ENCODE results near the gene DISC1.

The DISC1 gene

DNA sequence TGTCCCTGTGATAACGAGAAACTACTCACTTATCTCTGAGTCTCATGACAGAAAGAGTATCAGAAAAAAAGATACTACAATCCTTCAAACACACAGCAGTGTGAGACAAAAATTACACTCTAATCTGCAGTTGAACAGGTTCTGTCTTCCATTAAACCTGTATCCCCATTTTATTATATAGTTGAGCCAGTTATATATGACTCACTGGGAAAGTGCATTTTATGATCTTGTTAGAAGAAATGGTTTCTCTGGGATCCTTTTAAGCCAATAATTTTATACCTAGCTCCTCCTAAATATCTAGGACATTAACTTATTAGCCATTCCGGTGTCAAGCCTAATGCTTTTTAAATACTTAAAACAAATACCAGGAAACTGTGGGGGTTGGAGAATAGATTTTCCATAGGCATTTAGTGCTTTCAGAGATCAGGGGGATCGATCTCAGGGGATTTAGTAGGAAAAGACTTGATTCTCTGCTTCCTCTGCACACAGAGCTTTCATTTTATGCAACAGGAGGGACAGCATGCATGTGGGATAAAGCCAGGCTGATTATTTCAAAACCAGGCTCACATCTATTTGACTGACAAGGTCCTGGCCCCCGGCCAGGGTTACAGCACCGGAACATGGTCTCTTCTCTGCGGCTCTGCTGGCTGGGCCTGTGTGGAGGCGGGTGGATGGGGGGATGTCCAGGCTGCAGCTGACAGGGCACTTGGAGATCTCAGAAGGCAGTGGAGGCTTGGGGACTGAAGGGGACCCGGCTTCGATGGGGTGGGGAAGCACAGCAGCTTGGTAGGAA lies 310.6 kb downstream of the DISC1 start:
- Histone ChIP-seq H3K4me3 (ENCODE audit: low read depth, low read length, poor library complexity, severe bottlenecking) (no peak overlapping the region), H3K9me3 (ENCODE audit: low read length) (0 out of 2 replicates have a peak, but pooled peaks cover 1% of the 10 kb centered on the region), H3K27ac (ENCODE audit: low read depth, low read length, poor library complexity, severe bottlenecking) (no peak overlapping the region), H4K20me1 (ENCODE audit: insufficient read depth, low read length) (no peaks in the 10 kb centered on the region), H3F3A (ENCODE audit: insufficient read depth, low read length) (no peaks in the 10 kb centered on the region), H3K79me2 (ENCODE audit: insufficient read depth, low read length) (no peaks in the 10 kb centered on the region), H3K4me1 (ENCODE audit: insufficient read depth, low read length, severe bottlenecking) (no peaks in the 10 kb centered on the region), H3K9ac (ENCODE audit: low read length) (no peak overlapping the region), H2AFZ (ENCODE audit: low read length) (no peak overlapping the region), H3K36me3 (ENCODE audit: insufficient read depth, low read length) (no peaks in the 10 kb centered on the region), H3K27me3 (ENCODE audit: insufficient read depth, low read length) (no peaks in the 10 kb centered on the region; the same call in 1 of the 2 replicates), H3K4me2 (ENCODE audit: low read length) (no peak overlapping the region), H3K9me2 (ENCODE audit: low read depth, low read length) (no peaks in the 10 kb centered on the region)
- TF ChIP-seq, protein P1, sequence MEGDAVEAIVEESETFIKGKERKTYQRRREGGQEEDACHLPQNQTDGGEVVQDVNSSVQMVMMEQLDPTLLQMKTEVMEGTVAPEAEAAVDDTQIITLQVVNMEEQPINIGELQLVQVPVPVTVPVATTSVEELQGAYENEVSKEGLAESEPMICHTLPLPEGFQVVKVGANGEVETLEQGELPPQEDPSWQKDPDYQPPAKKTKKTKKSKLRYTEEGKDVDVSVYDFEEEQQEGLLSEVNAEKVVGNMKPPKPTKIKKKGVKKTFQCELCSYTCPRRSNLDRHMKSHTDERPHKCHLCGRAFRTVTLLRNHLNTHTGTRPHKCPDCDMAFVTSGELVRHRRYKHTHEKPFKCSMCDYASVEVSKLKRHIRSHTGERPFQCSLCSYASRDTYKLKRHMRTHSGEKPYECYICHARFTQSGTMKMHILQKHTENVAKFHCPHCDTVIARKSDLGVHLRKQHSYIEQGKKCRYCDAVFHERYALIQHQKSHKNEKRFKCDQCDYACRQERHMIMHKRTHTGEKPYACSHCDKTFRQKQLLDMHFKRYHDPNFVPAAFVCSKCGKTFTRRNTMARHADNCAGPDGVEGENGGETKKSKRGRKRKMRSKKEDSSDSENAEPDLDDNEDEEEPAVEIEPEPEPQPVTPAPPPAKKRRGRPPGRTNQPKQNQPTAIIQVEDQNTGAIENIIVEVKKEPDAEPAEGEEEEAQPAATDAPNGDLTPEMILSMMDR (IDR thresholded peaks at IDR 0.05; ENCODE audit: low read length): no peak
- TF ChIP-seq EZH2 (IDR thresholded peaks at IDR 0.05; ENCODE audit: borderline replicate concordance, low read length): no peak

DNA sequence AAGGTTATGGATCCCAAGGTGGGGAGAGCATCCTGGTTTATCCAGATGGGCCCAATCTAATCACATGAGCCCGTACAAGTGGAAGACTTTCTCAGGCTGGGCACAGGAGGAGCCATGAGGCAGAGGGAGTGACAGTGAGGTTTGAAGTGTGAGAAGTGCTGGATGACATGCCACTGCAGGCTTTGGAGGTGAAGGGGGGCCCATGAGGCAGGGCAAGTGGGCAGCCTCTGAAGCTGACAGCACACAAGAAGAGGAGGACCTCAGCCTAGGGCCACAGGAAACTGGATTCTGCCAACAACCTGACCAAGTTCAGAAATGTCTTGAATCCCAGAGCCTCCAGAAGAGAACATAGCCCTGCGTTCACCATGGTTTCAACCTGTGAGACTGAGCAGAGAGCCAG lies 311.6 kb downstream of the DISC1 start:
- no peaks in the 10 kb centered on the region for H4K20me1 ChIP-seq (ENCODE audit: insufficient read depth, low read length)
- H3K9ac ChIP-seq (ENCODE audit: low read length): no peak overlapping the region
- no peak overlapping the region for H3K4me2 ChIP-seq (ENCODE audit: low read length)
- H3K4me3 ChIP-seq (ENCODE audit: low read depth, low read length, poor library complexity, severe bottlenecking): no peak overlapping the region
- H3K9me2 ChIP-seq (ENCODE audit: low read depth, low read length): no peaks in the 10 kb centered on the region
- H2AFZ ChIP-seq (ENCODE audit: low read length): no peak overlapping the region
- TF ChIP-seq, protein P1 (IDR thresholded peaks at IDR 0.05; ENCODE audit: low read length): no peak
- no peak for TF ChIP-seq EZH2 (IDR thresholded peaks at IDR 0.05; ENCODE audit: borderline replicate concordance, low read length)
- no peaks in the 10 kb centered on the region for H3K9me3 ChIP-seq (ENCODE audit: low read length)
- H3K27ac ChIP-seq (ENCODE audit: low read depth, low read length, poor library complexity, severe bottlenecking): no peak overlapping the region
- H3K79me2 ChIP-seq (ENCODE audit: insufficient read depth, low read length): no peaks in the 10 kb centered on the region
- H3K4me1 ChIP-seq (ENCODE audit: insufficient read depth, low read length, severe bottlenecking): no peaks in the 10 kb centered on the region
- H3K27me3 ChIP-seq (ENCODE audit: insufficient read depth, low read length): no peaks in the 10 kb centered on the region; the same call in 1 of the 2 replicates
- no peaks in the 10 kb centered on the region for H3F3A ChIP-seq (ENCODE audit: insufficient read depth, low read length)
- no peaks in the 10 kb centered on the region for H3K36me3 ChIP-seq (ENCODE audit: insufficient read depth, low read length)

DNA sequence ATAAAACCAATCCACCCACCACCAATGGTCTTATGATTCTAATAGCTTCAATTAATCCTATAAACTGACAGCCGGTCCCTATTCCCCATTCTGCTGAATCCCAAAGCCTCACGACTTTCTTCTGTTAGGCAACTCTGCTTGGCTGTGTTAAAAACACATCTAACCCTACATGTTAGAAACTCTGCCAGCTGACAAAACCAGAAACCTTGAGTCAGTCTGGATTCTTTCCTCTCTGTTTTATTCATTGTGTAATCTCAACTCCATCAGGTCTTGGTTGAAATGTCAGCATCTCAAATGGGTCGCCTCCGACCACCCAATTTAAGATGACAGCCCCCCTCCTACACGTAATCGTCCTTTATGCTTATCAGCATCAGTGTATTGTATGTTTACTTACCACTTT lies 312.1 kb downstream of the DISC1 start:
- H3K36me3 ChIP-seq (ENCODE audit: insufficient read depth, low read length): no peaks in the 10 kb centered on the region
- H3K9ac ChIP-seq (ENCODE audit: low read length): no peak overlapping the region
- no peaks in the 10 kb centered on the region for H4K20me1 ChIP-seq (ENCODE audit: insufficient read depth, low read length)
- H3K9me2 ChIP-seq (ENCODE audit: low read depth, low read length): no peaks in the 10 kb centered on the region
- H3F3A ChIP-seq (ENCODE audit: insufficient read depth, low read length): no peaks in the 10 kb centered on the region
- no peak overlapping the region for H3K27ac ChIP-seq (ENCODE audit: low read depth, low read length, poor library complexity, severe bottlenecking)
- H2AFZ ChIP-seq (ENCODE audit: low read length): no peak overlapping the region
- H3K4me2 ChIP-seq (ENCODE audit: low read length): no peak overlapping the region
- TF ChIP-seq, protein P1 (IDR thresholded peaks at IDR 0.05; ENCODE audit: low read length): no peak
- TF ChIP-seq EZH2 (IDR thresholded peaks at IDR 0.05; ENCODE audit: borderline replicate concordance, low read length): no peak
- no peaks in the 10 kb centered on the region for H3K4me1 ChIP-seq (ENCODE audit: insufficient read depth, low read length, severe bottlenecking)
- H3K9me3 ChIP-seq (ENCODE audit: low read length): no peaks in the 10 kb centered on the region
- no peak overlapping the region for H3K4me3 ChIP-seq (ENCODE audit: low read depth, low read length, poor library complexity, severe bottlenecking)
- no peaks in the 10 kb centered on the region for H3K79me2 ChIP-seq (ENCODE audit: insufficient read depth, low read length)
- no peaks in the 10 kb centered on the region; the same call in 1 of the 2 replicates for H3K27me3 ChIP-seq (ENCODE audit: insufficient read depth, low read length)

All from OCI-LY1 (cell line).